ENCODE measurements around the gene BAG3. TPM values are rescaled to one million over a fixed set of nuclear protein-coding genes. Genes with fewer than 3 reads are reported as not detected.

Gene BAG3
- total RNA-seq (100 to 1,000 TPM; 354 to 855 (median 486) TPM), polyA plus RNA-seq (100 to 1,000 TPM; 283 to 571 (median 364) TPM)
- long read RNA-seq, donor 1, transcript BAG3-201 (4 exons, 2,571 nt): major isoform, 158 of 286 reads
- long read RNA-seq, donor 1, partial matches to known transcripts: 82 of 286 reads
- long read RNA-seq, donor 1, other reads (novel, unspliced or antisense): 46 of 286 reads
- long read RNA-seq, donor 2, transcript BAG3-201 (4 exons, 2,571 nt): major isoform, 1,038 of 1,715 reads
- long read RNA-seq, donor 2, partial matches to known transcripts: 427 of 1,715 reads
- long read RNA-seq, donor 2, other reads (novel, unspliced or antisense): 250 of 1,715 reads

DNA sequence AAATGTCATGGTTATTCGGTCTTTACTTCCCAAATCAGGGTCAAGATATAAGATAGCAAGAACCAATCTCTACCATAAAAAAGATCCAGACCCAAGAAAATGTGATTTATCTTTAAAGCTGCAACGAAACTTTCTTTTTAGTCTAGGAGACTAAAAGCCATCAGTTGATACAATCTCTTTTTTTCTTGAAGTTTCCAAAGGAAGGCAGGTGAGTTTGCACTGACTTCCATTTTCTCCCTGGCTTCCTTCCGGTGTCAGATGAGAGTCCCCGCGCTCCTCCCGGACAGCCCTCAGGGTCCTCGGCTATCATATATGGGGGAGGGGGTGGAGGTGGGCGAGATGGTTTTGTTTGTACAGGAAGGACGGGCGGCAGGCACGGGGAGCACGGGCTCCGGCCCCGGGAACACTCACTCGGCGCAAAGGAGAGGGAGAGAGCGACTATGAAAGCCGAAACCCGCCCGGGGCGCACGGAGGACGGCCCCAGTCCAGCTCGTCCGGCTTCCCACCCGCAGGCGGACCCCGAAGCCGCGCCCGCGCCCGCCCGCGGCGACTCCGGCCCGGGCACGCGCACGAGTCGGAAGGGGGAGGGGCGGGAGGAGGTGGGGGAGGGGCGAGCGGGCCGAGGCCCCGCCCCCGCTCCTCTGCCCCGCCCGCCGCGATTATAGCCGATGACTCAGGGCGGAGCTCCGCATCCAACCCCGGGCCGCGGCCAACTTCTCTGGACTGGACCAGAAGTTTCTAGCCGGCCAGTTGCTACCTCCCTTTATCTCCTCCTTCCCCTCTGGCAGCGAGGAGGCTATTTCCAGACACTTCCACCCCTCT lies at the start of gene BAG3:
TSS of gene BAG3 (plus strand) at position 689 of the 822 bp plus-strand sequence. CDS start 296 bp downstream, outside the sequence.
- Histone ChIP-seq H3K4me1 (peaks cover 13% of the 10 kb centered on the region), H3K4me3 (peak within 1 kb of the TSS; percentile 86), H3K27me3 (ENCODE audit: insufficient read depth in 3 of 3, low read length in 2 of 3) (no peaks in the 10 kb centered on the region), H3K36me3 (ENCODE audit: insufficient read depth in 1 of 2, low read depth in 1 of 2) (peaks cover 0 to 10% of the 10 kb centered on the region in 2 donors), H3K27ac (peak within 1 kb of the TSS; percentile 99), H3K9me3 (no peaks in the 10 kb centered on the region)
- ATAC-seq (peak; percentile 79 to 88 (median 84)), DNase-seq (peak; percentile 95 to 99)
- TF ChIP-seq, protein P1, sequence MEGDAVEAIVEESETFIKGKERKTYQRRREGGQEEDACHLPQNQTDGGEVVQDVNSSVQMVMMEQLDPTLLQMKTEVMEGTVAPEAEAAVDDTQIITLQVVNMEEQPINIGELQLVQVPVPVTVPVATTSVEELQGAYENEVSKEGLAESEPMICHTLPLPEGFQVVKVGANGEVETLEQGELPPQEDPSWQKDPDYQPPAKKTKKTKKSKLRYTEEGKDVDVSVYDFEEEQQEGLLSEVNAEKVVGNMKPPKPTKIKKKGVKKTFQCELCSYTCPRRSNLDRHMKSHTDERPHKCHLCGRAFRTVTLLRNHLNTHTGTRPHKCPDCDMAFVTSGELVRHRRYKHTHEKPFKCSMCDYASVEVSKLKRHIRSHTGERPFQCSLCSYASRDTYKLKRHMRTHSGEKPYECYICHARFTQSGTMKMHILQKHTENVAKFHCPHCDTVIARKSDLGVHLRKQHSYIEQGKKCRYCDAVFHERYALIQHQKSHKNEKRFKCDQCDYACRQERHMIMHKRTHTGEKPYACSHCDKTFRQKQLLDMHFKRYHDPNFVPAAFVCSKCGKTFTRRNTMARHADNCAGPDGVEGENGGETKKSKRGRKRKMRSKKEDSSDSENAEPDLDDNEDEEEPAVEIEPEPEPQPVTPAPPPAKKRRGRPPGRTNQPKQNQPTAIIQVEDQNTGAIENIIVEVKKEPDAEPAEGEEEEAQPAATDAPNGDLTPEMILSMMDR (IDR thresholded peaks at IDR 0.05): no peak
- intact Hi-C loops (cut with DNase I): loop anchor here (1.0 to 5.0 kb wide), 3 partner anchors 30 to 54 kb away; partner anchors contain the start of gene TIAL1 (in 1 of the 2)
- 1 to 2% (median 2%) methylated on average over 30 to 55 of the region's 60 CpGs for WGBS, 3 donors

DNA sequence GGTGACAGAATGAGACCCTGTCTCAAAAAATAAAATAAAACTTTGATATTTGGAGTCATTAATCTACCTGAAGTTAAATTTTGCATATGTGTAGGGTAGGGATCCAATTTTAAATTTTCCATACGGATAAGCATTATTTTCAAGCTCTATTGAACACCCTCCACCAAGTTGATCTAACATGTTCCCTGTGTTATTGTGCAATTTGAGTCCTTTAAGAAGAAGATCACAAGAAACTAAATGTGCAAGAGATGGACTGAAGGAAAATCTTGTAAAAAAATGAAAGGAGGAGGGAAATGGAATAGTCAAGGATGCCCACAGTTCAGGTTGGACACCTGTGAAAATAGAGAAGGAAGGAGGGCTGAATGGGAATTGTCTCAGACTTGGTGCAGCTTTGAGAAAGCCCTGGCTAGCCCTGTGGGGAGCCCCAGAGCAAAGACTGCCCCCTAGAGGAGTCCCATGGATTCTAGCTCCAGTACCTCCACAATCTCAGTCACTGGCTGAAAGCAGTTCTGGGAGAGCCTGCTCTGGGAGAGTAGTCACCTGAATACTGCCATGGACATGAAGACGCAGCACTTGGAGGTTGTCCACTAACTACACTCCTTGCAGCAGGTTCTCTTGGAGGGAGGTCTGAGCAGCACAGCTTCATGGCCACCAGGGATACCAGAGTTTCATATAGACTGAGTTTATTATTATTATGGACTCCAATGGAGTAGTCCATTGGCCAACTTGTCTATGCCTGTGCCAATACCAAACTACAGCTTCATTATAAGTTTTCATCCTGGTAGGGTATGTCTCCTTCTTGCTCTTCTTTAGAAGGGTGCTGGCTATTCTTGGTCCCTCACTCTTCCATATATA lies 48.7 kb upstream of the BAG3 start:
- Histone ChIP-seq H3K27ac (no peak overlapping the region), H3K36me3 (ENCODE audit: insufficient read depth in 1 of 2, low read depth in 1 of 2) (no peaks in the 10 kb centered on the region), H3K4me3 (no peak overlapping the region), H3K9me3 (no peaks in the 10 kb centered on the region), H3K4me1 (peaks cover 6% of the 10 kb centered on the region), H3K27me3 (ENCODE audit: insufficient read depth in 3 of 3, low read length in 2 of 3) (no peaks in the 10 kb centered on the region)
- intact Hi-C loops (cut with DNase I): no loop called here
- TF ChIP-seq, protein P1 (IDR thresholded peaks at IDR 0.05): peak; percentile 35
- ATAC-seq (peak in 3 of 4 donors; percentile 48 to 64 (median 58)), DNase-seq (no peak)
- 56 to 72% (median 62%) methylated on average over 2 of the region's 2 CpGs for WGBS, 3 donors

DNA sequence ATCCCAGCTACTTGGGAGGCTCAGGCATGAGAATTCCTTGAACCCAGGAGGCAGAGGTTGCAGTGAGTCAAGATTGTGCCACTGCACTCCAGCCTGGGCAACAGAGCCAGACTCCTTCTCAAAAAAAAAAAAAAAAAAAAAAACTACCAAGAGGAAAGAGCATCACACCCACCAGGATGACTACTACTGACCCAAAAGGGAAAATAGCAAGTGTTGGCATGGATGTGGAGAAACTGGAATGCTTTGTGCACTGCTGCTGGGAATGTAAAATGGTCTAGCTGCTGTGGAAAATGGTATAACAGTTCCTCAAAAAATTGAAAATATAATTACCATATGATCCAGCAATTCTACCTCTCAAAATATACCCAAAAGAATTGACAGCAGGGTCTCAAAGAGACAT lies 46.7 kb upstream of the BAG3 start:
- Histone ChIP-seq H3K4me3 (no peak overlapping the region), H3K36me3 (ENCODE audit: insufficient read depth in 1 of 2, low read depth in 1 of 2) (no peaks in the 10 kb centered on the region), H3K27ac (no peak overlapping the region), H3K9me3 (no peaks in the 10 kb centered on the region), H3K4me1 (peaks cover 7% of the 10 kb centered on the region), H3K27me3 (ENCODE audit: insufficient read depth in 3 of 3, low read length in 2 of 3) (no peaks in the 10 kb centered on the region)
- TF ChIP-seq, protein P1 (IDR thresholded peaks at IDR 0.05): no peak
- intact Hi-C loops (cut with DNase I): no loop called here
- DNase-seq (no peak), ATAC-seq (no peak)

DNA sequence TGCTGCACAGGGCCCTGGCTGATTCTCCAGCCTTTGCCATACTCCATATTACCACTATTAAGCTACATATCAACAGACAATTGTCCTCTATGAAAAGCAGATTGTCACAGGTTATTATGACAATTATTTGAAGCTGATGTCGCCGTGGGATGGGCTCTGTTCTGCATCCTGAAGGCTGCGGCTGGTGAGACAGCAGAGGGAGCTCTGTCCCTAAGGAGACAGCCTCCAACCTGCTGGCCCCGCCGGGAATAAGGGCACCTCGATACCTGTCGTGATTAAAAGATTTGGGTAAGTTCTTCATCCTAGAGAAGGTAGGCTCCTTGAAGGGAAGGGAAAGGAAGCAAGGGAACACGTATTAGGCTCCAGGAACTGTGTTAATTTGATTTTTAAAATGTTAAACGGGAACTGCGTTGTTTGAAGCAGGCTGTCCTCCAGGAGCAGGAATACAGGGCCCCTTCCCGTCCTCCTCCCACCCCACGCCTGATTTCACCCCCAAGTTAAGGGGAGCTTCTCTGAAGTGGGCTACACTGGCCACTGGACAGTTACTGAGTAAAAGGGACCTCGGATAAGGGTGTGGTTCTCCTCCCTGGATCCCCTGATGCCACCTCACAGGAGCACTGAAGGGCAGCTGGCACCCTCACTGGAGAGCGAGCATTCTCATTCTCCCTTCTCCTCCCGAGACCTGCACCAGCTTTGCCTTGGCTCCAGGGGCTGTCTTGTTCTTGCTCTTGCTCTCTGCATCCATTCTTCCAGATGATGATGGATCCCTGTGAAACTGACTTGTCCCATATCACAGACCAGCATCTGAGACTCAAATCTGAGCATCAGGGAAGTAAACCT lies 42.6 kb upstream of the BAG3 start:
- Histone ChIP-seq H3K4me1 (peaks cover 7% of the 10 kb centered on the region), H3K9me3 (no peaks in the 10 kb centered on the region), H3K27ac (no peak overlapping the region), H3K27me3 (ENCODE audit: insufficient read depth in 3 of 3, low read length in 2 of 3) (no peaks in the 10 kb centered on the region), H3K36me3 (ENCODE audit: insufficient read depth in 1 of 2, low read depth in 1 of 2) (no peaks in the 10 kb centered on the region), H3K4me3 (peak overlapping the region; percentile 34)
- WGBS, 3 donors: 18 to 26% (median 20%) methylated on average over 15 of the region's 15 CpGs
- TF ChIP-seq, protein P1 (IDR thresholded peaks at IDR 0.05): peak; percentile 77
- DNase-seq (peak; percentile 43 to 78), ATAC-seq (peak; percentile 89 to 98 (median 94))
- intact Hi-C loops (cut with DNase I): loop anchor here (2.0 to 5.0 kb wide), 3 partner anchors 44 to 249 kb away; partner anchors contain the start of gene INPP5F (in 1 of the 2)

Measured in psoas muscle (tissue), 8 donors.